Endothelial cell of umbilical vein (primary cell): ENCODE data around the gene PPP2R2C. TPM values are rescaled to one million over a fixed set of nuclear protein-coding genes. Genes with fewer than 3 reads are reported as not detected.

Experiments
- BruUV-seq: library from RNA; stranded (reverse); fragments of 400-500 nt; replicated peaks from 2 replicates; lab custom pipeline; 2021; lab: Mats Ljungman, UMichigan
- CTCF ChIA-PET: fragments of 300-600, 350-600 bp; sonication (Branson Sonifier 250); formaldehyde crosslinking; loops from one replicate; lab custom pipeline; 2021; ENCODE audit warnings: antibody characterized with exemption, inconsistent platforms; lab: Charles Lee
- POLR2A ChIA-PET: fragments of 300-600, 350-600 bp; sonication (Branson Sonifier 250); formaldehyde crosslinking; loops from one replicate; lab custom pipeline; 2021; ENCODE audit warnings: antibody characterized with exemption, inconsistent platforms; lab: Charles Lee
- DNase-seq: peaks from one replicate; pipeline ENCODE4 v3.0.0-alpha.2; 2011; ENCODE audit warnings: low read depth, low spot score
- FAIRE-seq: peaks from 2 replicates; lab custom pipeline; 2011; peaks lifted over from hg19 to GRCh38; lab: Jason Lieb, UNC
- H2AFZ ChIP-seq: 2 replicates; pipeline ENCODE4 v1.6.0; 2012; ENCODE audit warnings: low read depth, low read length, control low read depth, inconsistent platforms
- H3K27ac ChIP-seq: 2 replicates; pipeline ENCODE4 v1.5.1; 2011; ENCODE audit warnings: low read depth, mild to moderate bottlenecking, control low read depth, low read length, moderate library complexity; ENCODE audit not compliant: insufficient read depth
- H3K27me3 ChIP-seq, 2 experiments: 2 replicates each; pipeline versions ENCODE4 v1.6.0 to v1.6.1; 2011; ENCODE audit warnings: low read length in 2 of 2, mixed read lengths in 1 of 2; ENCODE audit not compliant: control insufficient read depth in 2 of 2, insufficient read depth in 2 of 2
- H3K36me3 ChIP-seq, 2 experiments: 2 replicates in 1 of 2; 3 replicates in 1 of 2; pipeline ENCODE4 v1.5.1; 2011; ENCODE audit warnings: low read length in 2 of 2, mild to moderate bottlenecking in 1 of 2, moderate library complexity in 1 of 2; ENCODE audit not compliant: control insufficient read depth in 2 of 2, insufficient read depth in 2 of 2; ENCODE audit errors: extremely low read depth in 1 of 2
- H3K4me1 ChIP-seq: 3 replicates; pipeline ENCODE4 v1.5.1; 2011; ENCODE audit warnings: mild to moderate bottlenecking, low read length; ENCODE audit not compliant: control insufficient read depth, insufficient read depth; ENCODE audit errors: extremely low read depth
- H3K4me2 ChIP-seq: 2 replicates; pipeline ENCODE4 v1.6.1; 2011; ENCODE audit warnings: low read length, control low read depth, mixed read lengths; ENCODE audit not compliant: insufficient read depth
- H3K4me3 ChIP-seq, 3 experiments: fragments of 200-600 bp in 1 of 3; sonication (generic), shearing (Covaris generic) in 1 of 3; replicated peaks in 1 of 3; 2 replicates each; pipeline ENCODE4 v1.5.1; 2011 to 2016; ENCODE audit warnings: control low read depth in 3 of 3, low read length in 3 of 3, mild to moderate bottlenecking in 2 of 3, inconsistent platforms in 1 of 3, low read depth in 1 of 3, moderate library complexity in 1 of 3; ENCODE audit not compliant: insufficient read depth in 1 of 3
- H3K79me2 ChIP-seq: 2 replicates; pipeline ENCODE4 v1.6.0; 2012; ENCODE audit warnings: low read length, inconsistent platforms; ENCODE audit not compliant: control insufficient read depth, insufficient read depth
- H3K9ac ChIP-seq: replicated peaks from 2 replicates; pipeline ENCODE3; 2011; ENCODE audit warnings: low read length, control low read depth; ENCODE audit not compliant: insufficient read depth; ENCODE audit errors: extremely low read depth
- H3K9me1 ChIP-seq: replicated peaks from 3 replicates; pipeline ENCODE4 v1.6.0; 2011; ENCODE audit warnings: mild to moderate bottlenecking, low read length; ENCODE audit not compliant: control insufficient read depth, insufficient read depth; ENCODE audit errors: extremely low read depth
- H3K9me3 ChIP-seq: replicated peaks from 2 replicates; pipeline ENCODE4 v1.5.1; 2012; ENCODE audit warnings: low read length, inconsistent platforms; ENCODE audit not compliant: control insufficient read depth, insufficient read depth
- H4K20me1 ChIP-seq: replicated peaks from 2 replicates; pipeline ENCODE3; 2011; ENCODE audit warnings: mild to moderate bottlenecking, low read length; ENCODE audit not compliant: control insufficient read depth, insufficient read depth; ENCODE audit errors: extremely low read depth
- EZH2 ChIP-seq: IDR thresholded peaks from 2 replicates; pipeline ENCODE4 v1.6.1; 2012; ENCODE audit warnings: borderline replicate concordance, low read depth, mild to moderate bottlenecking, moderate library complexity, low read length, inconsistent platforms; ENCODE audit not compliant: severe bottlenecking
- FOS ChIP-seq: IDR thresholded peaks from 2 replicates; pipeline ENCODE4 v1.6.1; 2011; ENCODE audit warnings: mild to moderate bottlenecking, low read length, moderate library complexity, borderline replicate concordance; ENCODE audit not compliant: insufficient read depth
- GATA2 ChIP-seq: IDR thresholded peaks from 2 replicates; pipeline ENCODE4 v1.7.0; 2011; ENCODE audit warnings: low read depth, mild to moderate bottlenecking, moderate library complexity, mixed read lengths, low read length; ENCODE audit not compliant: insufficient read length, insufficient read depth
- JUN ChIP-seq: IDR thresholded peaks from 2 replicates; pipeline ENCODE4 v1.6.1; 2011; ENCODE audit warnings: borderline replicate concordance, low read depth; ENCODE audit not compliant: insufficient read length, insufficient read depth
- MYC ChIP-seq: IDR thresholded peaks from one replicate; pipeline ENCODE4 v1.6.1; 2011; ENCODE audit warnings: mild to moderate bottlenecking, low read depth, low read length
- POLR2A ChIP-seq: IDR thresholded peaks from 2 replicates; pipeline ENCODE4 v1.6.1; 2012; ENCODE audit warnings: low read depth, mild to moderate bottlenecking, control low read depth, low read length
- POLR2AphosphoS5 ChIP-seq: IDR thresholded peaks from 2 replicates; pipeline ENCODE4 v1.6.1; 2012; ENCODE audit warnings: low read depth, mild to moderate bottlenecking, control low read depth, low read length, moderate library complexity; ENCODE audit not compliant: insufficient read depth
- dilution Hi-C: fragments of 300-500 bp; cut with MboI; formaldehyde crosslinking; loops from one replicate; pipeline ENCODE4 v1.15.0; 2019; ENCODE audit warnings: low sequenced_read_pairs; ENCODE audit not compliant: extremely low pct_ligation_motif_present
- intact Hi-C: fragments of 100-400 bp; cut with micrococcal nuclease; formaldehyde crosslinking; loops from one replicate; pipeline ENCODE4 v1.10.0; 2022
- polyA plus RNA-seq, 4 experiments: library from polyadenylated mRNA; depleted of rRNA in 3 of 4; stranded (reverse) in 3 of 4; unstranded in 1 of 4; fragments of >200 nt; gene quantifications; 2 replicates each; pipeline versions ENCODE4 v1.2.1 to v1.2.3, GENCODE V29; 2011 to 2012; ENCODE audit warnings: missing spikeins in 1 of 4
- total RNA-seq: library from RNA; stranded (reverse); gene quantifications from 2 replicates; pipeline ENCODE4 v1.2.3, GENCODE V29; 2021
- TF ChIP-seq, protein P1 (sequence below), 2 donors: IDR thresholded peaks; 1 replicate in 1 of 2; 2 replicates in 1 of 2; pipeline ENCODE4 v1.5.1; 2011; ENCODE audit warnings: low read length in 2 of 2, mild to moderate bottlenecking in 2 of 2, moderate library complexity in 2 of 2, control low read depth in 1 of 2, inconsistent platforms in 1 of 2, low read depth in 1 of 2; ENCODE audit not compliant: insufficient read depth in 1 of 2; ENCODE audit errors: extremely low read depth in 1 of 2
- TF ChIP-seq, protein P2 (sequence below): IDR thresholded peaks from 2 replicates; pipeline ENCODE4 v1.6.1; 2011; ENCODE audit not compliant: insufficient read depth, insufficient read length

Gene PPP2R2C
- total and polyA plus RNA-seq, 2 donors (not counting 3 experiments of a cell fraction or from before 2014, with no cell fraction given), result 0.03 to 0.09 TPM

DNA sequence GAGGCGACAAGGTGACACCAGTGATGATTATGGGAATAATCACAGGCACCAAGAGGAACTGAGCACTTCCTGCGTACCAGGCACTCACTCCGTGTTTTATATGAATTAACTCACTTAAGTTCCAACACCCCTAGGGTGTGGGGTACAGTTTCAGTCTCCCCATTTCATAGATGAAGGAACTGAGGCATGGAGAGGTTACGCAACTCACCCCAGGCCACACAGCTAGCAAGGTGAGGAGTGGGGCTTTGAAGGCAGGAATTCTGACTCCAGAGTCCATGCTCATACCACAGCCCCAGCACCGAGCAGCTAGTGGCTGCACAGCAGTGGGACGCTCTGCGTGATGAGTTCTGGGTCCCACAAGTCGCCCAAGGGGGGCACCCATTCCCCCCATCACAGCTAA lies 29.9 kb downstream of the PPP2R2C start:
- no peaks in the 10 kb centered on the region for H3K9me3 ChIP-seq
- no peaks in the 10 kb centered on the region for H3K4me1 ChIP-seq
- no peak overlapping the region for H2AFZ ChIP-seq
- no TSS peak for BruUV-seq
- H3K27me3 ChIP-seq, result no peaks in the 10 kb centered on the region
- H3K36me3 ChIP-seq, result no peaks in the 10 kb centered on the region
- H3K4me2 ChIP-seq, result no peak overlapping the region
- POLR2A ChIA-PET, result no interaction called here
- no peaks in the 10 kb centered on the region for H3K9me1 ChIP-seq
- no peak overlapping the region for H3K4me3 ChIP-seq
- dilution Hi-C loops (no loop called here), intact Hi-C loops (no loop called here)
- no peaks in the 10 kb centered on the region for H3K79me2 ChIP-seq
- CTCF ChIA-PET, result no interaction called here
- no peak for FAIRE-seq
- no peak overlapping the region for H3K27ac ChIP-seq
- H4K20me1 ChIP-seq, result no peaks in the 10 kb centered on the region
- no peak for TF ChIP-seq POLR2A
- DNase-seq, result no peak
- no peak overlapping the region for H3K9ac ChIP-seq

DNA sequence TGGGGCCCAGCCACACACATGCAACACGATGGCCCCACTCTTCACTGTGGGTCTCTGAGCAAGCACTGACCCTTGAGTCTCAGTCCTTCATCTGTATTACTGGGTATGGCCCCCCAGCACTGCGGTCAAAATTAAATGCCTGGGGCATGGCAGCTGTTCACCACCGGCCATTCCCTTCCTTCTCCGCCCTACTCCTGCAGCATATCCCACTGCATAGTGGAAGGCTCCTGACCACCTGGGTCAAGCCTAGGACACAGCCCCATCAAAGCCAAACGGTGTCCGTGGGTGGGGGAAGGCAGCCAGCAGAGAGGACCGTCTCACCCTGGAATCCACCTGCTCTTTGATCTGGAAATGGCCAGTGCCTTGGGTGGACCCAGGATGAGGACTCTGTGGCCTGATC lies 30.7 kb downstream of the PPP2R2C start:
- H3K36me3 ChIP-seq, result no peaks in the 10 kb centered on the region
- no peak overlapping the region for H3K4me2 ChIP-seq
- no peaks in the 10 kb centered on the region for H4K20me1 ChIP-seq
- FAIRE-seq (no peak), DNase-seq (no peak)
- no peak for TF ChIP-seq GATA2
- TF ChIP-seq, protein P1, sequence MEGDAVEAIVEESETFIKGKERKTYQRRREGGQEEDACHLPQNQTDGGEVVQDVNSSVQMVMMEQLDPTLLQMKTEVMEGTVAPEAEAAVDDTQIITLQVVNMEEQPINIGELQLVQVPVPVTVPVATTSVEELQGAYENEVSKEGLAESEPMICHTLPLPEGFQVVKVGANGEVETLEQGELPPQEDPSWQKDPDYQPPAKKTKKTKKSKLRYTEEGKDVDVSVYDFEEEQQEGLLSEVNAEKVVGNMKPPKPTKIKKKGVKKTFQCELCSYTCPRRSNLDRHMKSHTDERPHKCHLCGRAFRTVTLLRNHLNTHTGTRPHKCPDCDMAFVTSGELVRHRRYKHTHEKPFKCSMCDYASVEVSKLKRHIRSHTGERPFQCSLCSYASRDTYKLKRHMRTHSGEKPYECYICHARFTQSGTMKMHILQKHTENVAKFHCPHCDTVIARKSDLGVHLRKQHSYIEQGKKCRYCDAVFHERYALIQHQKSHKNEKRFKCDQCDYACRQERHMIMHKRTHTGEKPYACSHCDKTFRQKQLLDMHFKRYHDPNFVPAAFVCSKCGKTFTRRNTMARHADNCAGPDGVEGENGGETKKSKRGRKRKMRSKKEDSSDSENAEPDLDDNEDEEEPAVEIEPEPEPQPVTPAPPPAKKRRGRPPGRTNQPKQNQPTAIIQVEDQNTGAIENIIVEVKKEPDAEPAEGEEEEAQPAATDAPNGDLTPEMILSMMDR (IDR thresholded peaks at IDR 0.05; ENCODE audit: extremely low read depth in 1 of 2, insufficient read depth in 1 of 2, low read depth in 1 of 2, low read length in 2 of 2), result no peak
- TF ChIP-seq MYC, result no peak
- no peak for TF ChIP-seq POLR2AphosphoS5
- no peak for TF ChIP-seq EZH2
- no peak for TF ChIP-seq POLR2A
- TF ChIP-seq, protein P2, sequence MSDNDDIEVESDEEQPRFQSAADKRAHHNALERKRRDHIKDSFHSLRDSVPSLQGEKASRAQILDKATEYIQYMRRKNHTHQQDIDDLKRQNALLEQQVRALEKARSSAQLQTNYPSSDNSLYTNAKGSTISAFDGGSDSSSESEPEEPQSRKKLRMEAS, result no peak
- TF ChIP-seq JUN, result no peak
- TF ChIP-seq FOS, result no peak
- BruUV-seq, result no TSS peak
- dilution Hi-C loops (no loop called here), intact Hi-C loops (no loop called here)
- H3K9me3 ChIP-seq, result no peaks in the 10 kb centered on the region
- H3K9me1 ChIP-seq, result no peaks in the 10 kb centered on the region
- ChIA-PET POLR2A (no interaction called here), CTCF (no interaction called here)
- no peak overlapping the region for H3K4me3 ChIP-seq
- H3K27ac ChIP-seq, result no peak overlapping the region
- no peaks in the 10 kb centered on the region for H3K79me2 ChIP-seq
- no peak overlapping the region for H3K9ac ChIP-seq
- H2AFZ ChIP-seq, result no peak overlapping the region
- no peaks in the 10 kb centered on the region for H3K4me1 ChIP-seq
- no peaks in the 10 kb centered on the region for H3K27me3 ChIP-seq
